Kidney (tissue), 14 donors: ENCODE data around the gene PLTP. TPM values are rescaled to one million over a fixed set of nuclear protein-coding genes. Genes with fewer than 3 reads are reported as not detected.

Experiments used
- DNase-seq, 5 donors: peaks; one replicate each; pipeline ENCODE4 v3.0.0-alpha.2; 2013 to 2020
- FAIRE-seq: peaks from 2 replicates; lab custom pipeline; 2012; peaks lifted over from hg19 to GRCh38; lab: Jason Lieb, UNC
- H3K27ac ChIP-seq, 2 donors: one replicate each; pipeline ENCODE4 v1.7.0; 2013; ENCODE audit warnings: low read depth in 2 of 2, low read length in 2 of 2, inconsistent platforms in 1 of 2
- H3K27me3 ChIP-seq: one replicate; pipeline ENCODE4 v1.7.1; 2013; ENCODE audit warnings: low read length, inconsistent platforms; ENCODE audit not compliant: control insufficient read depth, insufficient read depth
- H3K36me3 ChIP-seq, 3 donors: one replicate each; pipeline versions ENCODE4 v1.7.0 to v1.7.1; 2013; ENCODE audit warnings: low read length in 3 of 3, control low read depth in 1 of 3, inconsistent platforms in 1 of 3; ENCODE audit not compliant: insufficient read depth in 3 of 3, control insufficient read depth in 2 of 3
- H3K4me1 ChIP-seq, 3 donors: one replicate each; pipeline versions ENCODE4 v1.7.0 to v1.7.1; 2013; ENCODE audit warnings: low read length in 3 of 3, inconsistent platforms in 1 of 3, low read depth in 1 of 3; ENCODE audit not compliant: control insufficient read depth in 2 of 3, insufficient read depth in 2 of 3
- H3K4me3 ChIP-seq, 3 donors: one replicate each; pipeline versions ENCODE4 v1.7.0 to v1.8.1; 2013; ENCODE audit warnings: low read length in 3 of 3, control low read depth in 1 of 3, inconsistent platforms in 1 of 3
- H3K9ac ChIP-seq, 3 donors: one replicate each; pipeline versions ENCODE4 v1.7.0 to v1.7.1; 2013; ENCODE audit warnings: low read length in 3 of 3, control low read depth in 1 of 3, inconsistent platforms in 1 of 3
- H3K9me3 ChIP-seq, 3 donors: one replicate each; pipeline versions ENCODE4 v1.7.0 to v1.7.1; 2013; ENCODE audit warnings: low read length in 3 of 3, control low read depth in 1 of 3, inconsistent platforms in 1 of 3; ENCODE audit not compliant: control insufficient read depth in 2 of 3, insufficient read depth in 1 of 3
- intact Hi-C: fragments of 100-400 bp; cut with DNase I; formaldehyde crosslinking; loops from one replicate; pipeline ENCODE4 v1.11.1; 2022
- polyA plus RNA-seq: library from polyadenylated mRNA; stranded (reverse); fragments of 350-450 nt; fragmentation: Illumina TruSeq; extraction: RNeasy Lipid Tissue Mini Kit (QIAGEN cat#74804); gene quantifications from one replicate; pipeline ENCODE4 v1.2.3, GENCODE V29; 2014; ENCODE audit warnings: low read depth, low replicate concordance; ENCODE audit not compliant: insufficient read depth
- total RNA-seq: library from RNA; stranded (reverse); fragmentation: NEBNext Ultra II Directional; extraction: Animal tissue kit (Norgen Biotek cat#: 25700); gene quantifications from one replicate; pipeline ENCODE4 v1.2.1, GENCODE V29; 2021
- TF ChIP-seq, protein P1 (sequence below): IDR thresholded peaks from 3 replicates; pipeline ENCODE4 v1.5.1; 2012; ENCODE audit warnings: mild to moderate bottlenecking, moderate library complexity, borderline replicate concordance; ENCODE audit not compliant: insufficient read depth; ENCODE audit errors: extremely low read depth
- donor health status: control.
- donor health status: control.
- donor health status: control.
- donor health status: control.
- donor health status: control.
- donor health status: DM: yes; HTN: yes; CAD: no.
- donor health status: Normal renal cell carcinoma (clear cell type).

The PLTP gene
- total and polyA plus RNA-seq, 2 donors from 2014 or later, result 345 to 790 TPM

DNA sequence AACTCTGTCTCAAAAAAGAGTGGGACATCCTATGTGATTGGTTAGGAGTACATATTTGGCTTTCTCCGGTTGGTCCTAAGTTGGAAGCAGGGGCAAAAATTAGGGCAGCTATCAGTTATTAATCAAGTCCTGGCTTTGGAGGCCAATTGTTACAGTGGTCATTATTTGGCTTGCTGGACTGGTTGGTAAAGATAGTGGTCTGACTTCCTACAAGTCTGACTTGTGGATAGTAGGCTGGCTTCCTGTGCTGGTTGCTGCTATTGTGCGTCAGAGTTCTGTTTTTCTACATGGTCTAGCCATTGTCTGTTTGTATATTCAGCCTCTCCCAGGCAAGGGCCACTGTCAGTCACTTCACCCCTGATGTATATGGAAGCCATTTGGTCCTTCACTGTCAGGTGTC, 61.7 kb downstream of the PLTP start:
- DNase-seq, result no peak
- Histone ChIP-seq H3K27ac (no peak overlapping the region), H3K9me3 (no peaks in the 10 kb centered on the region), H3K36me3 (peaks cover 3 to 10% (median 10%) of the 10 kb centered on the region in 3 donors), H3K9ac (no peak overlapping the region), H3K4me3 (no peak overlapping the region), H3K27me3 (no peaks in the 10 kb centered on the region), H3K4me1 (peaks cover 0 to 9% (median 0%) of the 10 kb centered on the region in 3 donors)
- intact Hi-C loops, result no loop called here
- TF ChIP-seq, protein P1, sequence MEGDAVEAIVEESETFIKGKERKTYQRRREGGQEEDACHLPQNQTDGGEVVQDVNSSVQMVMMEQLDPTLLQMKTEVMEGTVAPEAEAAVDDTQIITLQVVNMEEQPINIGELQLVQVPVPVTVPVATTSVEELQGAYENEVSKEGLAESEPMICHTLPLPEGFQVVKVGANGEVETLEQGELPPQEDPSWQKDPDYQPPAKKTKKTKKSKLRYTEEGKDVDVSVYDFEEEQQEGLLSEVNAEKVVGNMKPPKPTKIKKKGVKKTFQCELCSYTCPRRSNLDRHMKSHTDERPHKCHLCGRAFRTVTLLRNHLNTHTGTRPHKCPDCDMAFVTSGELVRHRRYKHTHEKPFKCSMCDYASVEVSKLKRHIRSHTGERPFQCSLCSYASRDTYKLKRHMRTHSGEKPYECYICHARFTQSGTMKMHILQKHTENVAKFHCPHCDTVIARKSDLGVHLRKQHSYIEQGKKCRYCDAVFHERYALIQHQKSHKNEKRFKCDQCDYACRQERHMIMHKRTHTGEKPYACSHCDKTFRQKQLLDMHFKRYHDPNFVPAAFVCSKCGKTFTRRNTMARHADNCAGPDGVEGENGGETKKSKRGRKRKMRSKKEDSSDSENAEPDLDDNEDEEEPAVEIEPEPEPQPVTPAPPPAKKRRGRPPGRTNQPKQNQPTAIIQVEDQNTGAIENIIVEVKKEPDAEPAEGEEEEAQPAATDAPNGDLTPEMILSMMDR, result no peak
- no peak for FAIRE-seq

- Histone ChIP-seq H3K4me1 (peaks cover 0 to 4% (median 0%) of the 10 kb centered on the region in 3 donors), H3K27ac (no peak overlapping the region), H3K36me3 (peaks cover 2 to 17% (median 15%) of the 10 kb centered on the region in 3 donors), H3K9ac (no peak overlapping the region), H3K27me3 (no peaks in the 10 kb centered on the region), H3K9me3 (no peaks in the 10 kb centered on the region), H3K4me3 (no peak overlapping the region)
- TF ChIP-seq, protein P1, result no peak
- DNase-seq (peak in 1 of 5 donors; percentile 26), FAIRE-seq (no peak)
- intact Hi-C loops, result no loop called here
Observed at GRCh38 chr20:45848969-45849582, 62.9 kb downstream of the PLTP start.

Other genes with a start within 250 kb of the PLTP start
- gene WFDC11, start 241.9 kb downstream of the PLTP start, total RNA-seq, result not detected
- not detected for gene WFDC11, start 241.9 kb downstream of the PLTP start, polyA plus RNA-seq
- gene WFDC13, start 210.1 kb downstream of the PLTP start, total RNA-seq, result not detected
- gene WFDC13, start 210.1 kb downstream of the PLTP start, polyA plus RNA-seq, result not detected
- gene WFDC10B, start 207.1 kb downstream of the PLTP start, total RNA-seq, result 0.60 TPM
- gene WFDC10B, start 207.1 kb downstream of the PLTP start, polyA plus RNA-seq, result not detected
- not detected for gene SPINT4, start 189.8 kb downstream of the PLTP start, total RNA-seq
- gene SPINT4, start 189.8 kb downstream of the PLTP start, polyA plus RNA-seq, result not detected
- gene WFDC3, start 120.3 kb downstream of the PLTP start, total RNA-seq, result 1.2 TPM
- 7.7 TPM for gene WFDC3, start 120.3 kb downstream of the PLTP start, polyA plus RNA-seq
- 26.4 TPM for gene DNTTIP1, start 120.2 kb downstream of the PLTP start, total RNA-seq
- gene DNTTIP1, start 120.2 kb downstream of the PLTP start, polyA plus RNA-seq, result 34.7 TPM
- gene UBE2C, start 99.5 kb downstream of the PLTP start, total RNA-seq, result 2.4 TPM
- gene UBE2C, start 99.5 kb downstream of the PLTP start, polyA plus RNA-seq, result 2.0 TPM
- gene TNNC2, start 84.8 kb downstream of the PLTP start, total RNA-seq, result not detected
- 1.9 TPM for gene TNNC2, start 84.8 kb downstream of the PLTP start, polyA plus RNA-seq
- 23.2 TPM for gene SNX21, start 78.4 kb downstream of the PLTP start, total RNA-seq
- gene SNX21, start 78.4 kb downstream of the PLTP start, polyA plus RNA-seq, result 35.6 TPM
- 22.1 TPM for gene ACOT8, start 54.8 kb downstream of the PLTP start, total RNA-seq
- gene ACOT8, start 54.8 kb downstream of the PLTP start, polyA plus RNA-seq, result 71.0 TPM
- gene ZSWIM3, start 54.5 kb downstream of the PLTP start, total RNA-seq, result 3.2 TPM
- 2.6 TPM for gene ZSWIM3, start 54.5 kb downstream of the PLTP start, polyA plus RNA-seq
- 13.1 TPM for gene ZSWIM1, start 30.9 kb downstream of the PLTP start, total RNA-seq
- 6.7 TPM for gene ZSWIM1, start 30.9 kb downstream of the PLTP start, polyA plus RNA-seq
- 6.7 TPM for gene SPATA25, start 24.5 kb downstream of the PLTP start, total RNA-seq
- 6.7 TPM for gene SPATA25, start 24.5 kb downstream of the PLTP start, polyA plus RNA-seq
- gene NEURL2, start 20.9 kb downstream of the PLTP start, total RNA-seq, result 27.5 TPM
- 37.3 TPM for gene NEURL2, start 20.9 kb downstream of the PLTP start, polyA plus RNA-seq
- gene CTSA, start 20.8 kb downstream of the PLTP start, total RNA-seq, result 180 TPM
- 408 TPM for gene CTSA, start 20.8 kb downstream of the PLTP start, polyA plus RNA-seq
- 43.1 TPM for gene PCIF1, start 22.5 kb upstream of the PLTP start, total RNA-seq
- 27.4 TPM for gene PCIF1, start 22.5 kb upstream of the PLTP start, polyA plus RNA-seq
- 22.3 TPM for gene ZNF335, start 60.0 kb upstream of the PLTP start, total RNA-seq
- gene ZNF335, start 60.0 kb upstream of the PLTP start, polyA plus RNA-seq, result 5.7 TPM
- gene MMP9, start 96.8 kb upstream of the PLTP start, total RNA-seq, result 6.6 TPM
- gene MMP9, start 96.8 kb upstream of the PLTP start, polyA plus RNA-seq, result not detected
- 2.0 TPM for gene SLC12A5, start 117.1 kb upstream of the PLTP start, total RNA-seq
- 2.5 TPM for gene SLC12A5, start 117.1 kb upstream of the PLTP start, polyA plus RNA-seq
- gene NCOA5, start 177.8 kb upstream of the PLTP start, total RNA-seq, result 28.3 TPM
- gene NCOA5, start 177.8 kb upstream of the PLTP start, polyA plus RNA-seq, result 15.4 TPM
- gene CD40, start 206.2 kb upstream of the PLTP start, total RNA-seq, result 25.2 TPM
- 15.7 TPM for gene CD40, start 206.2 kb upstream of the PLTP start, polyA plus RNA-seq